GM12878 (cell line): ENCODE data around the gene TRIM71.

Experiments used
- CREB1 ChIP-seq: IDR thresholded peaks from 2 replicates; pipeline ENCODE4 v1.6.1; 2012; ENCODE audit warnings: low read depth, mild to moderate bottlenecking, inconsistent platforms
- EP300 ChIP-seq, 2 experiments: fragments of 150-350 bp in 1 of 2; IDR thresholded peaks; 2 replicates each; pipeline ENCODE4 v1.6.1; 2011 to 2012; ENCODE audit warnings: low read depth in 2 of 2, low read length in 2 of 2, borderline replicate concordance in 1 of 2, improper control_type of control experiment in 1 of 2, inconsistent platforms in 1 of 2; ENCODE audit not compliant: control insufficient read depth in 1 of 2
- FOXK2 ChIP-seq: fragments of 450-650 bp; IDR thresholded peaks from 2 replicates; pipeline ENCODE4 v1.6.1; 2017; ENCODE audit warnings: mild to moderate bottlenecking, moderate library complexity
- JUNB ChIP-seq: IDR thresholded peaks from 2 replicates; pipeline ENCODE4 v1.6.1; 2016; ENCODE audit warnings: antibody characterized with exemption, mild to moderate bottlenecking
- MXI1 ChIP-seq: fragments of 150-350 bp; IDR thresholded peaks from 2 replicates; pipeline ENCODE4 v1.6.1; 2011; ENCODE audit warnings: low read depth, mild to moderate bottlenecking, inconsistent platforms, low read length, improper control_type of control experiment
- PAX8 ChIP-seq: fragments of 450-650 bp; IDR thresholded peaks from 2 replicates; pipeline ENCODE4 v1.6.1; 2017; ENCODE audit warnings: mild to moderate bottlenecking, moderate library complexity
- POLR2A ChIP-seq: IDR thresholded peaks from 2 replicates; pipeline ENCODE4 v1.6.1; 2011; ENCODE audit warnings: low read depth, mild to moderate bottlenecking, low read length
- TARDBP ChIP-seq: IDR thresholded peaks from 2 replicates; pipeline ENCODE4 v1.6.1; 2016; ENCODE audit warnings: borderline replicate concordance
- TF ChIP-seq, protein P1 (sequence below), 3 experiments: IDR thresholded peaks in 2 of 3; conservative IDR thresholded peaks in 1 of 3; 2 replicates each; pipeline ENCODE4 v1.5.1; 2011; ENCODE audit warnings: low read depth in 3 of 3, low read length in 3 of 3, mild to moderate bottlenecking in 3 of 3, control low read depth in 2 of 3, moderate library complexity in 2 of 3, inconsistent platforms in 1 of 3, mixed read lengths in 1 of 3; ENCODE audit not compliant: control insufficient read depth in 2 of 3, insufficient read depth in 1 of 3; ENCODE audit errors: extremely low read depth in 1 of 3
- TF ChIP-seq, protein P2 (sequence below): fragments of 150-350 bp; IDR thresholded peaks from 2 replicates; pipeline ENCODE4 v1.6.1; 2016; ENCODE audit warnings: low read depth, low read length
- TF ChIP-seq, protein P3 (sequence below): fragments of 450-650 bp; IDR thresholded peaks from 2 replicates; pipeline ENCODE4 v1.6.1; 2016; ENCODE audit warnings: mild to moderate bottlenecking
- TF ChIP-seq, protein P4 (sequence below): IDR thresholded peaks from 2 replicates; pipeline ENCODE4 v1.6.1; 2012; ENCODE audit warnings: low read length, inconsistent platforms

DNA sequence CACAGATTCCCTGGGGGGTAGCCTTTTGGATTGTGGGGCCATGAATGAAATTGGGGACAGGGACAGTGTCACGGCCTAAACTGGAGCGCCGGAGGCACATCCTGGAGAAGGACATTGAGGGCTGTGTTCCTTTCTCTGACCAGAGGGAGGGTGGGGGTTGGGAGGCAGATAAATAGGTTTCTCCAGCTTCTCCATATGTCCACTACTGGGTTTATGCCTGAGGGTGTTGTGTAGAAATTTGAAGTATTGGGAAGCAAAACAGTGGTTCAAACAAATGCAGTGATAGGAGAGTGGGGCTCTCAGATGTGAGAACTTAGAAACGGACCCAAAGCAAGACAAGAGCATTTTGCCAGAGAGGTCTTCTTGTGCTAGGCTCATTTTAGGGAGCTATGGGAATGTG, 34.3 kb downstream of the TRIM71 start:
- TF ChIP-seq CREB1 = no peak
- TF ChIP-seq, protein P1, sequence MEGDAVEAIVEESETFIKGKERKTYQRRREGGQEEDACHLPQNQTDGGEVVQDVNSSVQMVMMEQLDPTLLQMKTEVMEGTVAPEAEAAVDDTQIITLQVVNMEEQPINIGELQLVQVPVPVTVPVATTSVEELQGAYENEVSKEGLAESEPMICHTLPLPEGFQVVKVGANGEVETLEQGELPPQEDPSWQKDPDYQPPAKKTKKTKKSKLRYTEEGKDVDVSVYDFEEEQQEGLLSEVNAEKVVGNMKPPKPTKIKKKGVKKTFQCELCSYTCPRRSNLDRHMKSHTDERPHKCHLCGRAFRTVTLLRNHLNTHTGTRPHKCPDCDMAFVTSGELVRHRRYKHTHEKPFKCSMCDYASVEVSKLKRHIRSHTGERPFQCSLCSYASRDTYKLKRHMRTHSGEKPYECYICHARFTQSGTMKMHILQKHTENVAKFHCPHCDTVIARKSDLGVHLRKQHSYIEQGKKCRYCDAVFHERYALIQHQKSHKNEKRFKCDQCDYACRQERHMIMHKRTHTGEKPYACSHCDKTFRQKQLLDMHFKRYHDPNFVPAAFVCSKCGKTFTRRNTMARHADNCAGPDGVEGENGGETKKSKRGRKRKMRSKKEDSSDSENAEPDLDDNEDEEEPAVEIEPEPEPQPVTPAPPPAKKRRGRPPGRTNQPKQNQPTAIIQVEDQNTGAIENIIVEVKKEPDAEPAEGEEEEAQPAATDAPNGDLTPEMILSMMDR (IDR thresholded peaks at IDR 0.05 in 2 of 3, conservative IDR thresholded peaks at IDR 0.05 in 1 of 3; ENCODE audit: control insufficient read depth in 2 of 3, extremely low read depth in 1 of 3, insufficient read depth in 1 of 3, low read depth in 3 of 3, low read length in 3 of 3) = no peak
- TF ChIP-seq FOXK2 = no peak
- no peak for TF ChIP-seq JUNB
- TF ChIP-seq TARDBP = no peak
- TF ChIP-seq POLR2A = no peak
- no peak for TF ChIP-seq EP300 (IDR thresholded peaks at IDR 0.05; ENCODE audit: borderline replicate concordance in 1 of 2, control insufficient read depth in 1 of 2, low read depth in 2 of 2, low read length in 2 of 2)
- TF ChIP-seq MXI1 = no peak
- TF ChIP-seq, protein P2, sequence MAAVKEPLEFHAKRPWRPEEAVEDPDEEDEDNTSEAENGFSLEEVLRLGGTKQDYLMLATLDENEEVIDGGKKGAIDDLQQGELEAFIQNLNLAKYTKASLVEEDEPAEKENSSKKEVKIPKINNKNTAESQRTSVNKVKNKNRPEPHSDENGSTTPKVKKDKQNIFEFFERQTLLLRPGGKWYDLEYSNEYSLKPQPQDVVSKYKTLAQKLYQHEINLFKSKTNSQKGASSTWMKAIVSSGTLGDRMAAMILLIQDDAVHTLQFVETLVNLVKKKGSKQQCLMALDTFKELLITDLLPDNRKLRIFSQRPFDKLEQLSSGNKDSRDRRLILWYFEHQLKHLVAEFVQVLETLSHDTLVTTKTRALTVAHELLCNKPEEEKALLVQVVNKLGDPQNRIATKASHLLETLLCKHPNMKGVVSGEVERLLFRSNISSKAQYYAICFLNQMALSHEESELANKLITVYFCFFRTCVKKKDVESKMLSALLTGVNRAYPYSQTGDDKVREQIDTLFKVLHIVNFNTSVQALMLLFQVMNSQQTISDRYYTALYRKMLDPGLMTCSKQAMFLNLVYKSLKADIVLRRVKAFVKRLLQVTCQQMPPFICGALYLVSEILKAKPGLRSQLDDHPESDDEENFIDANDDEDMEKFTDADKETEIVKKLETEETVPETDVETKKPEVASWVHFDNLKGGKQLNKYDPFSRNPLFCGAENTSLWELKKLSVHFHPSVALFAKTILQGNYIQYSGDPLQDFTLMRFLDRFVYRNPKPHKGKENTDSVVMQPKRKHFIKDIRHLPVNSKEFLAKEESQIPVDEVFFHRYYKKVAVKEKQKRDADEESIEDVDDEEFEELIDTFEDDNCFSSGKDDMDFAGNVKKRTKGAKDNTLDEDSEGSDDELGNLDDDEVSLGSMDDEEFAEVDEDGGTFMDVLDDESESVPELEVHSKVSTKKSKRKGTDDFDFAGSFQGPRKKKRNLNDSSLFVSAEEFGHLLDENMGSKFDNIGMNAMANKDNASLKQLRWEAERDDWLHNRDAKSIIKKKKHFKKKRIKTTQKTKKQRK = no peak
- TF ChIP-seq, protein P3, sequence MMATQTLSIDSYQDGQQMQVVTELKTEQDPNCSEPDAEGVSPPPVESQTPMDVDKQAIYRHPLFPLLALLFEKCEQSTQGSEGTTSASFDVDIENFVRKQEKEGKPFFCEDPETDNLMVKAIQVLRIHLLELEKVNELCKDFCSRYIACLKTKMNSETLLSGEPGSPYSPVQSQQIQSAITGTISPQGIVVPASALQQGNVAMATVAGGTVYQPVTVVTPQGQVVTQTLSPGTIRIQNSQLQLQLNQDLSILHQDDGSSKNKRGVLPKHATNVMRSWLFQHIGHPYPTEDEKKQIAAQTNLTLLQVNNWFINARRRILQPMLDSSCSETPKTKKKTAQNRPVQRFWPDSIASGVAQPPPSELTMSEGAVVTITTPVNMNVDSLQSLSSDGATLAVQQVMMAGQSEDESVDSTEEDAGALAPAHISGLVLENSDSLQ = no peak
- no peak for TF ChIP-seq PAX8
- TF ChIP-seq, protein P4, sequence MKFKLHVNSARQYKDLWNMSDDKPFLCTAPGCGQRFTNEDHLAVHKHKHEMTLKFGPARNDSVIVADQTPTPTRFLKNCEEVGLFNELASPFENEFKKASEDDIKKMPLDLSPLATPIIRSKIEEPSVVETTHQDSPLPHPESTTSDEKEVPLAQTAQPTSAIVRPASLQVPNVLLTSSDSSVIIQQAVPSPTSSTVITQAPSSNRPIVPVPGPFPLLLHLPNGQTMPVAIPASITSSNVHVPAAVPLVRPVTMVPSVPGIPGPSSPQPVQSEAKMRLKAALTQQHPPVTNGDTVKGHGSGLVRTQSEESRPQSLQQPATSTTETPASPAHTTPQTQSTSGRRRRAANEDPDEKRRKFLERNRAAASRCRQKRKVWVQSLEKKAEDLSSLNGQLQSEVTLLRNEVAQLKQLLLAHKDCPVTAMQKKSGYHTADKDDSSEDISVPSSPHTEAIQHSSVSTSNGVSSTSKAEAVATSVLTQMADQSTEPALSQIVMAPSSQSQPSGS = no peak
